GM21723 (cell line): ENCODE measurements around the gene ITGA1.
"Not testable (repeated sequence)": the region's sequence is repeated elsewhere in the genome, so short reads cannot be mapped to it uniquely, and the experiment has no call there.

Experiments used
- ATAC-seq: cut with Tn5 transposase; IDR thresholded peaks from one replicate; pipeline ENCODE4 v1.9.1; 2021; ENCODE audit warnings: mild to moderate bottlenecking, moderate library complexity; ENCODE audit not compliant: unreplicated experiment

The ITGA1 gene

DNA sequence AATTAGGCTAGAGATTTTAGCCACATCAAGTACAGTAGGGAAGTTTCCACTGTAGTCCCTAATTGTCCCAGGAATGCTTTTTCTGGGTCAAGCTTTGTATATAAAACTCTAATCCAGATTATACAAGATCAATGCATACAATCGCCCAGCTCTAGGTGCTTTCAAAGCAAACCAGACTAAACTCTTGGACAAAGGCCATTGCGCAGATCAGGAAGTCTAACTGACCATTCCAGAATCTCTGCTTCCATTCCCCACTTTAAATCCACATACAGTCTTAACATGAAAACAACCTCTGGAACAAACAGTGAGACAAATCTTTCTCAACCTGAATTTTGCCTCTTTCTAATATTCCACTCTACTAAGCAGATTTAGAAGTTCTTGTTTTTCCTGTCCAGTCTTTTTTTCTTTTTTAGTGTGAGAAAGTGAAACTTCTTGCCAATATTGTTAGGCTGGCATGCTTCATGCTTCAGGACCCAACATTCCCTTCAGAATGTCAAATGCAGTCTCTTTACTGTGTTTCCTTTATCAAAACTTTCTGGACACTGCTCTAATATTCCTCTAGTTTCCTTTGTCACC lies 76.1 kb downstream of the ITGA1 start:
- ATAC-seq, result no peak

DNA sequence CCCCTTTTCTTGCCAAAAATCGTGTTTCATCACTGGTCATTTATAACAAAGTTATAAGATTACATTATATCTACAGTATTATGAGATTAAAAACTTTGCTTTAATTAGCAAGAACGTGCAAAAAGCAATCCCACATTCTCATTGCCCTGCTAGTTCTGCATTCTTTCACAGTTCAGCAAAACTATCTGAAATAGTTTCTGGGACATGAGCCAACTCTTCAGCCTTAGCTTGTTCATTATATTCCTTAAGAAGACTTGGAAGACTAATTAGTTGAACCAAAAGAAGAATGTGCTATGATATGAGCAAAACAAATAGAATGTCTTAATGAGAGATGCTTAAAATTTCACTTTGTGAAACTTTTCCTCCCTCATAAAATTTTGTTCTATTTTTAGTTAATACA lies 76.7 kb downstream of the ITGA1 start:
- ATAC-seq, result no peak

DNA sequence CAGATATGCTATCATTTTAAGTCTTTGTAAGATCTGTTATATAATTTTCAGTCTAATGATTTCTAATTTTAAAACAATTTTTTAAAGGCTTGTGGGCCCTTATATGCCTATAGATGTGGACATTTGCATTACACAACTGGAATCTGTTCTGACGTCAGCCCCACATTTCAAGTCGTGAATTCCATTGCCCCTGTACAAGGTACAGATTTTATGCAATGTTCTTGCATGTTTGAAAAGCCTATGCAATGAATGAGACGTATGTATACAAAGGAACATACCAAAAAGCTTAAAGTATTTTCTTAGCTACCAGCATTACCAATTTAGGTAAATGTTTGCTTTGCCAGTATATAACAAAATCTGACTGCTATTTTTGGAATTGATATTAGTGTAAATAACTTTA lies 77.2 kb downstream of the ITGA1 start:
- ATAC-seq, result no peak

DNA sequence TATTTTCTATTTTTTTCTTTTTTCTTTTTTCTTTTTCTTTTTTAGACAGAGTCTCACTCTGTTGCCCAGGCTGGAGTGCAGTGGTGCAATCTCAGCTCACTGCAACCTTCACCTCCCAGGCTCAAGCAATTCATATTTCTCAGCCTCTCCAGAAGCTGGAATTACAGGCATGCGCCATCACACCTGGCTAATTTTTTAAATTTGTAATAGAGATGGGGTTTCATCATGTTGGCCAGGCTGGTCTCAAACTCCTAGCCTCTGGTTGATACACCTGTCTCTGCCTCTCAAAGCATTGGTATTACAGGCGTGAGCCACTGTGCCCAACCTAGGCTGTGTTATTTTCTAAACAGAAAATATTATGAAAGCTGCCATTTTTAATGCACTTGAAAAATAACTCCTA lies 78.3 kb downstream of the ITGA1 start:
- ATAC-seq, result not testable (repeated sequence)

DNA sequence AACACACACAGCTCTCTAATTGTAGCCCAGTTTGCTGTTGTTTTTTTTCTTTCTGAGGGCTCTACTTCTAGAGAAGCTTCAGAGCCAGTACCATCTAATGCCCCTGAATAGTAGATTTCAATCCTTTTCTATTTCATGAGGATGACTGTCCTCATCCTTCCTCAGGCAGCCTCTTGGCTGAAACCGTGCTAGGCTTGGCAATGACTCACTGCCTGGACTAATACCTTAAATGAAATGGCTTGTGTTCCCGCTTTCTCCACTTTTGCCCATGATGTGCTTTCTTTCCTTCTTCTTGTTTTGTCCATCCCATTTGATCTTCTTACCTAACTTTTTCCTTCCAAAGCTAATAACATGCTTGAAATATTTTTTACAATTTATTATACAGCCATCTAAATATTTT lies 80.1 kb downstream of the ITGA1 start:
- ATAC-seq, result no peak

DNA sequence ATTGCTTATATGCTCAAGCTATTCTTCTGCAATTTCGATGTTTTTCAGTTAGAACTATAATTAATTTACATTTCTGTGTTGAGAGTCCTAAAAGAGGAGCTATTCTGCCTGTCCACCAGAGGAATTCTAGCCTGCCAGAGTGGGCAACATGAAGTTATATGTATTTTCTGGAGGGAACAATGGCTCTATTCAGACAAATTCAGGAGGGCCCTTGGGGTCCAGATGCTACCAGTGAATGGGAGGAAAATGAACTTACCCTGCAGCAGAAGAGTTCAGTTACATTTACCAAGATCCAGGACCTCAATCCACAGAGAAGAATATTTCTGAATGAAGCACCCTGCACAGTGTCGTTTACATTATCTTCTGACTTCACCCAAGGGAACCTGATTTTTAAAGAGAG lies 80.7 kb downstream of the ITGA1 start:
- ATAC-seq, result no peak

DNA sequence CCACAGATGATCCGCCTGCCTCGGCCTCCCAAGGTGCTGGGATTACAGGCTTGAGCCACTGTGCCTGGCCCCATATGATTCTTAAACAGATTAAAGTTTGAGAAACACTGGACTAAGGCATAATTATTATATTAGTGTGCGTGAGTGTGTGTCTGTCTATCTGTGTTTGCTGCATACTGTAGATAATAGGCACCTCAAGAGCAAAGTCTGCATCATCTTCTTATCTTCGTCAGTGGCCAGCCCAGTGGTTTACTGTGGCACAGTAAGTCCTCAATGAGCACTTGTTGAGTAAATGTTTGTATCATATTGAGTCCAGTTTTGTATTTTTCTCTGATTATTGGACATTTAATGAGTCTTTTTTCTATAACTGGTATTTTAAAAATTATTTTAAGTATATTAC lies 81.7 kb downstream of the ITGA1 start:
- ATAC-seq, result no peak

DNA sequence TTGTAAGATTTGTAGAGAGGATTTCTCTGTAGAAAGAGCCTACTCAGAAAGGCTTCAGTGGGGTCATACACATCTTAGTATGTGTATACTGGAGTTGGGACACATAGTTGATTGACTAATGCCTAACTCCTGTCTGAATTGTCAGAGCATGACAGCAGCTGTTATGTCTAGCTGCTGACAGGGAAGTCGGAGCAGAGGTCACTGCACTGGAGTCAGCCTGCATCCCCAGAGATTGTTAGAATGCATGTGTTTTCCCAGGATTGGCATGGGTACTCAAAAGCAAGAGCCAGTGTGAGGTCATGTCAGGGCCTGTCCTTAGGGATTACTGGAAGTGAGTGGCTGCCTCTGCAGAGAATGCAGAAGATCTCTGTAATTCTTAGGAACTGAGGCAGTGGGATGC lies 82.7 kb downstream of the ITGA1 start:
- no peak for ATAC-seq

DNA sequence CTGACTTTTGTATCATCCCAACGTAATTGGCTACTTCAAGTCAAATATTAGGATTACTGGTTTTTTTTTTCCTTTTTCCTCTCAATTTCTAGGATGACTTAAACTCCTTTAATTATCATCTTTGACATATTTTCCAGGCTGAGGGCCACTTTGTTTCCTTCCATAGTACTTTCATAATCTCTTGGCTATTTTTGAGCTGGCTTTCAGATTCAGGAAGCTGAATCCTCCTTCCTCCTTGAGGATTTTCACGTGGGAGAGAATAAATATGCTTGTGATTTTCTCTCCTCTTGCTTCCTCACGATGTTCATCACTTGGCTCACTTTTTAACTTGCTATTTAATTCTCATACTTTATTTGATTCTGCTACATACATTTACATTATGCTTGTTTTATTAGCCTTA lies 88.1 kb downstream of the ITGA1 start:
- no peak for ATAC-seq

DNA sequence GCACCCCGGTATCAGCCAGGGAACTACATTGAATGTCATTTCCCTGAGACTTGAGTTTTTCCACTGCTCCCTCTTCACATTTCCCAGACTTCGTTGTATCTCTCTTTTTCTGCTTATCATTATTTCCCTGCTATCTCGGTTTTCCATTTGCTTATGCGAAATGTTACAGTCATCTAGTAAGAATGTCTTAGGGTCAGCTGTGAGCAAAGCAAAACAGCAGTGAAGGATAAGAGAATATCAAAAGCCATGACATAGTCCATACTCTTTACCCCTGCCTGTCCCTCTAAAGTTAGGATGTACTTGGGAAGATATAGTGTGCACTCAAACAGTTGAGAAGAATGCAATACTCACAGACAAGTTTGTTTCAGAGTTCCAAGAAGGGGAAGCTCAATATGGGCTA lies 88.7 kb downstream of the ITGA1 start:
- no peak for ATAC-seq

DNA sequence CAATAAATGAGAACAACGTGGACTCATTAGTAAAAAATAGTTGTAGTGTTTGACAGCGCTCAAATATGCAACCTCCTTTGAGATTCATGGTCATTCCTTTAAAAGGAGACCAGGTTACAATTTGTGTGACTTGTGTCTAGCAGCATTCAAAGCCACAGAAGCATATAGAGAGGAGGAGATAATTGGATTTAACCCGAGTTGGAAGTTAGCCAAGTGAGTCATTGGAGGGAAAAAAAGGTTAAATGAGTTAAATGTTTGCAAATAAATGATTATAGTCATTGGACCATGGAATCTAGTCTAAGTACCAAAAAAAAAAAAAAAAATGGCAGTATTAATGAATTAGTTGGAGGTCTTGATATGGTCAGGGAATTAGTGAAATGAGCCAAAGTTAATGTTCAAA lies 90.9 kb downstream of the ITGA1 start:
- no peak for ATAC-seq

DNA sequence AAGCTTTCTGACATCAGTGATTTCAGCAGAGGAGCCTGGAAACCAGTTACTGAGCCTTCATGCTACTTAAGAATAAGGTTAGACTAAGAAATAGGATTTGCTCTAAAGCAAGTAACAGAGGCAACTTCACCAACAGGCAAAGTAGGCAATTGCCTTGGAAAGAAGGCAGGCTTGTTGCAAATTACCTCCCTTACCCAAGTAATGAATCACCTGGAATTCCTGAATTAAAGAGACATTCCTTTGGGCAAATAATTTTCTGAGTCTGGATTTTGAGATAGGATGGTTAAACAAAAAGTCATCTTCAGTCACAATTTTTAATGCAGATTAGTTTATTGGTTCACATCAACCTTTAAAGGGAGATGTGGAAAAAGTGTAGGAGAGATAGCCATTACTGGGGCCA lies 92.8 kb downstream of the ITGA1 start:
- ATAC-seq, result no peak

DNA sequence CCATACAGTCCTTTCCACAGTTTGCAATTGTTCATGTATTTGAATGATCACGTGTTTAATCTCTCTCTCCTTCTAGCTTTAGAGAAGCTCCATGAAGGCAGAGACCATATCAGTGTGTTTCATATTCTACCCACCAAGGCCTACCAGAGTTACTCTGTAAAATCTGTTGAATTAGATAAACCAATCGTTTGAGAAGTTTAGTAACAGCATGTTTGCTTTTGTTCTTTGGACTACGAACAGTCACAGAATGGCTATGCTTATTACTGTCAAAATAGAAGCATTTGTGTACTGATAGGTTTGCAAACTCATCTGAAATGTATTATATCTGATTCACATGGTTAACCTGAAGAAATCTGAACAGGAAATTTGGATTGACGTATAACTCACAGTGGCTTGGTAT lies 93.8 kb downstream of the ITGA1 start:
- ATAC-seq, result no peak

DNA sequence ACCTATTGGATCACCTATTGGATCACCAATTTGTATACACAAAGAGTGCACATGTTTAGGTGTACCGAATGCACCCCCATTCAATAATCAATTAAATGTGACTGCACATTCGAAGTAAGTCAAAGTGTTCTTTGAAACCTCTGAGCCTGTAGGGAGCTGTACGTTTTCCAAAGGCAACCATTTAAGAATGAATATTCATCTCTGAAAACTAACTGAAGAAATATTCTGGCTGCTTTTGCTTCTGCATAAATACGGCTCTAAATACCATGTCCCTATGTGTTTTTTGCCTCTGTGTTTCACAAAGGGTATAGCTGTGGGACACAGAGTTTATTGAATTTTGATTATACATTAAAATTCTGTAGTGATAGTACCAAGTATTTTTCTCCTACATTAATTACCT lies 95.4 kb downstream of the ITGA1 start:
- no peak for ATAC-seq

DNA sequence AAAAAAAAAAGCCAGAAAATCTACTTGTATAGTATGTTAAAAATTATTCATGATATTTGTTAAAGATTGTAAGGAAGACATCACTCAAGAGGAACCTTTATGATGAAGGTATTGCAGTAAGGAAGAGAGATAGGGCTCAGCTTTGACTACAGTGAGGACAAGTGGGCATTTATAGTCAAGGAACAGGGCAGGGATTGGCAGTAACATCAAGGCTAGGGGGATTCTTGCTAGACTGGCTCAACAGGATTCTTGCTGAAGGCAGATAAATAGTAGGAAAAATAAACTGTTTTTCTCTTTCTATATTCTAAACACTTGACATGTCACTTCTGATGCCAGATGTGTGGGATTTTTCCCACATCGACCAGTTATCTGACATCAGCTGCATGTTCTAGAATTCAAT lies 96.7 kb downstream of the ITGA1 start:
- ATAC-seq, result no peak

DNA sequence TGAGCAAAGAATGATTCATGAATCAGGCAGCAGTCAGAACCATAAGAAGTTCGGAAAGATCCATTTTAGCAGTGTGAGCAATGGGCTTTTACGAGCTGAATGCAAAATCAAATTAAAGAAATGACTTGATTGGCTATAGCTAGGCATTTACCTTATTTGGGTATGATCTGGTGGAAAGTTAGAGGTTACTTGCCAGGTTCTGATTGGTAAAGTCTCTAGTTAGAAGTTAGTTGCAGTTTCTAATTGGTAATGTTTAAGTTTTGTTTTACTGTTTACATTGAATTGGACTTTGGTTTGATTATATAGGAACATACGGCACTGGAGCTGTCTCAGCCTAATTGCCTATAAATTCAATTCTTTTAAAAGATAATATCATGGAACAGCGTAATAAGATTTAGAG lies 97.9 kb downstream of the ITGA1 start:
- ATAC-seq, result no peak

DNA sequence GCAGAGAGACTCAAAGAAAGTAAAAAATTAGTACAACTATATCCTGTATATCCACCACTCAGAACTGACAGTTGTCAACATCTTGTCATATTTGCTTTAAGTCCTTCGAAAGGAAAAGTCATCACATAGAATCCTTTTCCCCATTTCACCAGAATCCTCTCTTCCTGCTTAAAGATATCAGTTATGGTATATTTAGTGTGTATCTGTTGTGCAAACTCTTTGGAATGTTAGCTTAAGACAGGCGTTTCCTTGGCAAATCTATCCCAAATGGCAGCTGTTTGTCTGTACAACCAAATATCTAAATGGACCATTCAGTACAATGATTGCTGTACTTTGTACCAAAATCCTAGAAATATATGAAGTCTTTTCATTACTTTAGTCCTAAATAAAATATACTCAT lies 98.5 kb downstream of the ITGA1 start:
- no peak for ATAC-seq

DNA sequence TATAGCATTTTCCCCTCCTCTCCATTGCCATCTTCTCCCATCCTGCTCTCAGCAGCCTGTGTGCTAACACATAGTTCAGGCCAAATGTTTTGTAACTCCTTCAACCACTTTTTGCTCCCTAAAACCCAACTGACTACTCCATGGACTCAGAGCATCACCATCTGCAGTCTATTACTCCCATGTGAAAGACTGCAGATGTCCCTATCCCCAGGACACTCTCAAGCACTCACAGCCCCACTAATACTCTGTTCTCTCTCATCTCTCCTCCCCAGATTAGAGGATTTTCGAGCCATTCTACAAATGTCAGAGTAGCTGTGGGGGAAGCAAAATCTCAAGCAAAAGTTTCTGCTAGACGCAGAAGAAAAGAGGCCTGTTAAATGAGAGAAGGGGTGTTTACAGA lies 99.3 kb downstream of the ITGA1 start:
- ATAC-seq, result no peak

DNA sequence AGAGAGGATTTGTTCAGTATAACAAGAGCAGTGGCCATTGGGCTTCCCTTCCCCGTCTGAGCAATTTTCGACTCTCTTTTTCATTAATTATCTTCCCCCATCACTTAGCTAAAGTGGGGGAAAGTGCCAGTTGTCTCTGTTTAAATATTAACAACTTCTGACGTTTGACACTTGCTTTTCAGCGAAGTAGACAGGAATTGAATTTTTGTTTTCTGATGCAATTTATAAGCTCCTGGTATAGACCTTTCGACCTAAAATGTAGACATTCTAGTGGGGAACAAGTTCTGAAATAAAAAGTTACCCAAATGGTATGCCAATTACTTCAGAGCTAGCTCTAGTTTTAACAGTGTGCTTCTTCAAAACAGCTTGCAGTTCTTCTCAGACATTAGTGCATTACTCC lies 100.6 kb downstream of the ITGA1 start:
- no peak for ATAC-seq

DNA sequence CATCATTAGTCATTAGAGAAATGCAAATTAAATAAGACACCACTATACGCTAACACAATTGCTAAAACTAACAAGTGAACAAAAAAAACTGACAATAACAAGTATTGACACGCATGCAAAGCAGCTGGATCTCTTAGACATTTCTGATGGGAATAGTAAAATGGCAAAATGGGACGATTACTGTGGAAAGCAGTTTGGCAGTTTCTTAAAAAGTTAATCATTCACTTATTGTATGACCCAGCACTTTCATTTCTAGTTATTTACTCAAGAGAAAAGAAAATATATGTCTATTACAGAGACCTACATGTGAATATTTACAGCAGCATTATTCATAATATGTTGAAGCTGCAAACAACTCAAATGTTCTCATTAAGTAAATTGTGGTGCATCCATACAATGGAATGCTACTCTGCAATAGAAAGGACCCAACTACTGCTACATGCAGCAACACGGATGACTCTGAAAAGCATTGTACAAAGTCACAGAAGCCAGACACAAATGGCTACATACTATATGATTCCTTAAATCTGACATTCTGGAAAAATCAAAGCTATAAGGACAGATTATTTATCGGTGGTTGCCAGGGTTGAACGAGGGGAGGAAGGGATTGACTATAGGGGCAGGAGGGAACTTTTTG lies 104.6 kb downstream of the ITGA1 start:
- no peak for ATAC-seq

DNA sequence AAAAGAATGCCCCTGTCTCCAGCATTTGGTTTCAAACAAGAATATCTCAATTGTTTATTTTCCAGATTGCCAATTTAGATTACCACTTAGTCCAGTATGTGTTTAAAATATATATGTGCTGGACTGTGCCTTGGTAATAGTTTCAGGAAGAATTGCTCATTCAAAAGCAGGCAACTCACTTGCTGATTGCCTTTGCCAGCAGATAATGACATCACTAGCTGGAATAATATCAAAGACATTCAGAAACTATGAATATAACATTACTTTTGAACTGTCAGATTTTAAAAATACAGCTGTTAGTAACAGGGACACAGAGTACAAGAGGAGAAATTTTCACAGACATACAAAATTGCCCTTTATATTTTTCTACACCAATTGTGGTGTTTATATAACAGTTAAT lies 105.4 kb downstream of the ITGA1 start:
- ATAC-seq, result no peak

DNA sequence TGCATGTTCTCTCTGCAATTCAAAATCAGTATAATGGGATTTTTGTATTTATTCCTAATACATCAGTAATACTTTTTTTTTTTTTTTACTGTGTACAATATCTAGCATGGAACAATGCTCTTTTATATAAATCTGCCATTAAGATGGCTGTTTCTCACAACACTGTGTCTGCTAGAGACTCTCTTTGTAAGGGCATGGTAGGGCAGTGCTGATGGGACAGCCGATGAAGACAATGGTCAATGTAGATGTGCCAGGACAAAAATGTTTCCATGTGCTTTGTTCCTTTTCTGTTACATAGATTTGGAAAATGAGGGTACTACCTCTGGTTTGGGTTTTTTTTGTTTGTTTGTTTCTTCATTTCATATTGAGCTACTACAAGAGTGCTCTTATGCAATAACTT lies 106.1 kb downstream of the ITGA1 start:
- no peak for ATAC-seq

DNA sequence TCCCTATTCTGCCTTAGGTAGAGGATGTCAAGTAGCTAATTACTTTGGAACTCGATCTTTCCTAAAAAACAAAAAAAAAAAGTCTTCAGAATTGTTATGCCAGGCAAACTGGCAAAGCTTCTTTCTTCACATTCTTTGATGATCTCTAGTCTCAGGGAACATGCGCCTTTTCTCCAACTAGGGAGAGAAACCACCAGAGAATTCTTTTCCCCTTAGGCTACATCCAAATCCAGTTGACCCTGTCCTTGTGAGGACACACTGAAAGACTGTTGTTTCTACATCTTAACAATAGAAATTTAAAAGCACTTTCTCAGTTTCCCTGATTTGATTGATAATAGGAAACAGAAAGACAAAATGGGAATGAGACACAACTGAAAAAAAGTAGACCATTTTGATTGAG lies 106.7 kb downstream of the ITGA1 start:
- no peak for ATAC-seq
